ENCODE results near the gene GCNT2. TPM values are rescaled to one million over a fixed set of nuclear protein-coding genes. Genes with fewer than 3 reads are reported as not detected.

GCNT2 gene
- total RNA-seq, 1 experiment from 2014 or later: 0.28 TPM

DNA sequence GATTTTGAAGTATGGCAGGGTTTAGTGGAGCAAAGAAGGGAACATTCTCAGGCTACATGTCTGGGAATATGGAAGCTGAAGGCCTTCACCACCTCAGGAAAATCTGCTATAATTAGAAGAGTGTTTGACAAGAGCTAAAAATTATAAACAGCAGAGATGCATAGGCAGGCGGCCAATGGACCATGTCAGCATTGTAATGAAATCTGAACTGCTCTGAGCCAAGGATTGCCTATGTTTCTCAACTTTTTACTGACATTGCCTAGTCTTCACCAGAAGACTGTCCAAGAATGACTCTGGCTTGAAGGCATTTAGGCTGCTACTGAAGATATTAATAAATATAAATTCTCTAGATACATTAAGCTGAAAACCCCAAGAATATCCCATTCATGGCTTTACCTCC is 89.1 kb downstream of the GCNT2 start:
- H3K36me3 ChIP-seq (ENCODE audit: insufficient read depth, low read length, poor library complexity, severe bottlenecking): no peaks in the 10 kb centered on the region
- intact Hi-C loops (cut with micrococcal nuclease; ENCODE audit: unreplicated experiment): no loop called here
- H3K4me1 ChIP-seq (ENCODE audit: insufficient read depth, low read length, poor library complexity, severe bottlenecking): no peaks in the 10 kb centered on the region
- POLR2A ChIA-PET (ENCODE audit: low non-redundant PET): no interaction called here
- no peak overlapping the region for H3K27ac ChIP-seq (ENCODE audit: low read depth, low read length, poor library complexity, severe bottlenecking)
- DNase-seq (ENCODE audit: low spot score): no peak
- H3K9me3 ChIP-seq (ENCODE audit: low read depth, low read length, poor library complexity, severe bottlenecking): no peaks in the 10 kb centered on the region
- no peaks in the 10 kb centered on the region for H3K27me3 ChIP-seq (replicated peaks; ENCODE audit: insufficient read depth, low read depth, low read length, poor library complexity)
- no TSS peak for BruUV-seq (replicated peaks)
- TF ChIP-seq EZH2 (IDR thresholded peaks at IDR 0.05; ENCODE audit: borderline replicate concordance, low read depth, low read length, poor library complexity, severe bottlenecking): no peak
- no peak for TF ChIP-seq CTCF (conservative IDR thresholded peaks at IDR 0.05; ENCODE audit: low read depth, low read length)
- H3K4me3 ChIP-seq (ENCODE audit: low read depth, low read length, poor library complexity, severe bottlenecking): no peak overlapping the region
- CTCF ChIA-PET: no interaction called here

DNA sequence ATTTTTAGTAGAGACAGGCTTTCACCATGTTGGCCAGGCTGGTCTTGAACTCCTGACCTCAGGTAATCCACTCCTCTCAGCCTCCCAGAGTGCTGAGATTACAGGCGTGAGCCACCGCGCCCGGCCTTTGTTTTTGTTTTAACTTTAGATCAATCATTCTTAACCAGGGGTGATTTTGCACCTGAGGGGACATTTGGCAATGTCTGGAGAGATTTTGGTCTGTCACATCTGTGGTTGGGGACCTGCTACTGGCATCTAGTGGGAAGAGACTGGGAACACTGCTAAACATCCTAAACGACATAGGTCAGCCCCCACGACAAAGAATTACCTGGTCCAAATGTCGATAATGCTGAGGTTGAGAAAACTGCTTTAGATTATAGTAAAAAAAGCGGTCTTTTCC is 91.0 kb downstream of the GCNT2 start:
- Histone ChIP-seq H3K4me1 (ENCODE audit: insufficient read depth, low read length, poor library complexity, severe bottlenecking) (no peaks in the 10 kb centered on the region), H3K36me3 (ENCODE audit: insufficient read depth, low read length, poor library complexity, severe bottlenecking) (no peaks in the 10 kb centered on the region), H3K27me3 (replicated peaks; ENCODE audit: insufficient read depth, low read depth, low read length, poor library complexity) (no peaks in the 10 kb centered on the region), H3K9me3 (ENCODE audit: low read depth, low read length, poor library complexity, severe bottlenecking) (no peaks in the 10 kb centered on the region), H3K27ac (ENCODE audit: low read depth, low read length, poor library complexity, severe bottlenecking) (no peak overlapping the region), H3K4me3 (ENCODE audit: low read depth, low read length, poor library complexity, severe bottlenecking) (no peak overlapping the region)
- no peak for TF ChIP-seq EZH2 (IDR thresholded peaks at IDR 0.05; ENCODE audit: borderline replicate concordance, low read depth, low read length, poor library complexity, severe bottlenecking)
- BruUV-seq (replicated peaks): no TSS peak
- DNase-seq (ENCODE audit: low spot score): no peak
- ChIA-PET CTCF (no interaction called here), POLR2A (ENCODE audit: low non-redundant PET) (no interaction called here)
- intact Hi-C loops (cut with micrococcal nuclease; ENCODE audit: unreplicated experiment): no loop called here

- intact Hi-C loops (cut with micrococcal nuclease; ENCODE audit: unreplicated experiment): no loop called here
- DNase-seq (ENCODE audit: low spot score): no peak
- BruUV-seq (replicated peaks): no TSS peak
- Histone ChIP-seq H3K4me3 (ENCODE audit: low read depth, low read length, poor library complexity, severe bottlenecking) (no peak overlapping the region), H3K27ac (ENCODE audit: low read depth, low read length, poor library complexity, severe bottlenecking) (no peak overlapping the region), H3K4me1 (ENCODE audit: insufficient read depth, low read length, poor library complexity, severe bottlenecking) (no peaks in the 10 kb centered on the region), H3K36me3 (ENCODE audit: insufficient read depth, low read length, poor library complexity, severe bottlenecking) (no peaks in the 10 kb centered on the region), H3K27me3 (replicated peaks; ENCODE audit: insufficient read depth, low read depth, low read length, poor library complexity) (no peaks in the 10 kb centered on the region), H3K9me3 (ENCODE audit: low read depth, low read length, poor library complexity, severe bottlenecking) (no peaks in the 10 kb centered on the region)
- POLR2A ChIA-PET (ENCODE audit: low non-redundant PET): no interaction called here
- CTCF ChIA-PET: no interaction called here
- TF ChIP-seq EZH2 (IDR thresholded peaks at IDR 0.05; ENCODE audit: borderline replicate concordance, low read depth, low read length, poor library complexity, severe bottlenecking) (no peak), CTCF (conservative IDR thresholded peaks at IDR 0.05; ENCODE audit: low read depth, low read length) (no peak)
These were observed 91.9 kb downstream of the GCNT2 start for GRCh38 chr6:10613077-10613476.

- no peaks in the 10 kb centered on the region for H3K9me3 ChIP-seq (ENCODE audit: low read depth, low read length, poor library complexity, severe bottlenecking)
- intact Hi-C loops (cut with micrococcal nuclease; ENCODE audit: unreplicated experiment): no loop called here
- ChIA-PET CTCF (no interaction called here), POLR2A (ENCODE audit: low non-redundant PET) (no interaction called here)
- no peak overlapping the region for H3K27ac ChIP-seq (ENCODE audit: low read depth, low read length, poor library complexity, severe bottlenecking)
- no peaks in the 10 kb centered on the region for H3K36me3 ChIP-seq (ENCODE audit: insufficient read depth, low read length, poor library complexity, severe bottlenecking)
- no peak overlapping the region for H3K4me3 ChIP-seq (ENCODE audit: low read depth, low read length, poor library complexity, severe bottlenecking)
- TF ChIP-seq EZH2 (IDR thresholded peaks at IDR 0.05; ENCODE audit: borderline replicate concordance, low read depth, low read length, poor library complexity, severe bottlenecking) (no peak), CTCF (conservative IDR thresholded peaks at IDR 0.05; ENCODE audit: low read depth, low read length) (no peak)
- no peak for DNase-seq (ENCODE audit: low spot score)
- H3K4me1 ChIP-seq (ENCODE audit: insufficient read depth, low read length, poor library complexity, severe bottlenecking): no peaks in the 10 kb centered on the region
- peaks cover 2% of the 10 kb centered on the region for H3K27me3 ChIP-seq (replicated peaks; ENCODE audit: insufficient read depth, low read depth, low read length, poor library complexity)
- no TSS peak for BruUV-seq (replicated peaks)
These were observed 92.6 kb downstream of the GCNT2 start for GRCh38 chr6:10613723-10614122.
